ELF-1 (cell line): ENCODE results near the gene P3H2.
"Not testable (repeated sequence)": the region's sequence is repeated elsewhere in the genome, so short reads cannot be mapped to it uniquely, and the experiment has no call there.

Experiments used
- DNase-seq: peaks from one replicate; pipeline ENCODE4 v3.0.0-alpha.2; 2016; ENCODE audit warnings: low read depth, low spot score

P3H2 gene

GRCh38 chr3:190086191-190086590 lies 34.5 kb downstream of the P3H2 start:
- DNase-seq, result peak; percentile 75

GRCh38 chr3:190084983-190085382 lies 35.7 kb downstream of the P3H2 start:
- no peak for DNase-seq

DNA sequence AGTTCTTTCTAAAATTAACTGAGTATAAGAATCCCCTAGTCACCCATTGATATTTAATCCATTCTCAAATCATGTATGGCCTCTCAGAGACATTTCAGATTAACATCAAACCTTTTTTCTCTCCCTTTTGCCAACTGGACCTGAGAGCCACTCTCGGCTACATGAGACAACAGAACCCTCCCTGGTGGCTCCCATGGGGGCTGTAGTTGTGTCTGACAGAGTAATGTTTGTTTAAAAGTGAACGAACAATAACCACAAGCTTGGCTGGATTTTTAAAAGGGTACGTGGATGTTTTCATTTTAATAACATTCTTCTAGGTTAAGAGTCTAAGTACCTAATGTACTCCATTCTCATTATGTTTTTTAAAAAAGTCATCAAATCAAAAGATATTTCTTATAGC lies 37.1 kb downstream of the P3H2 start:
- no peak for DNase-seq

GRCh38 chr3:190081389-190081788 lies 39.3 kb downstream of the P3H2 start:
- DNase-seq, result no peak

DNA sequence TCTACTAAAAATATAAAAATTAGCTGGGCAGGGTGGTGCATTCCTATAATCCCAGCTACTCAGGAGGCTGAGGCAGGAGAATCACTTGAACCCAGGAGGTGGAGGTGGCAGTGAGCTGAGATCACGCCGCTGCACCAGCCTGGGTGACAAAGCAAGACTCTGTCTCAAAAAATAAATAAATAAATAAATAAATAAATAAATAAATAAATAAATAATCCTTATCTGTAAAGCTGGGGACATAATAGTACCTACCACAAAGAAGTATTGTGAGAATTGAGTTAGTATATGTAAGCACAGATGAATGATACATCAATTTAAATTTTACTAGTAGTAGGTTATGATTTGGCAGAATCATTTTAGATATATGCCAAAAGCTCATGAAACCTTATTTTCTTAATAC lies 41.5 kb downstream of the P3H2 start:
- not testable (repeated sequence) for DNase-seq

DNA sequence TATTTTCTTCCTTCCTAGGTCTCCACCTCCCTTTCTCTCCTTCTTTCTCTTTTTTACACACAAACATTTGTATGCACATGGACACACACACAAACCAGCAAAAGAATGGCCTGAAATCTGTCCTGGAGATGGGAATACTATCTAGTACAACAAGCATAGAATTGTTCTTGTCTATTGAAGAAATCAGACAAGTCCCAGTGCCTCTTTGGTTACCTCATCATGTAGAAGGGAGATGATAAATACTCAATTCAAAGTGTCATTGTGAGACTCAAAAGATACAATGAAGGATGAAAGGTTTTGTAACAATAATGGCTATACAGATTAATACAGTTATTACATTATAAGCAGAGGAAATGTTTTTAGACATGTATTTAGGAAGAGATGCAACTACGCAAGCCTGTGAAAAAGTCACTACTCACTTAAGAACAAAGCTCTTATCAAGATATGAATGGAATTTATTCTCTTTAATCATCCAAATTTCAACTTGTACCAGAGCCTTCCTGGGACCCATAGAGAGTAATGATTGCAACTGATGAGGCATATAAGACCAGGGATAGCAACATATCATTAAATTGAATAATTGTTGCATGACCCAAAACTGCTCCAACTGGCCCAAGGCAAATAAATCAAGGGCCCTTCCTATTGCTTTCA lies 43.2 kb downstream of the P3H2 start:
- no peak for DNase-seq

DNA sequence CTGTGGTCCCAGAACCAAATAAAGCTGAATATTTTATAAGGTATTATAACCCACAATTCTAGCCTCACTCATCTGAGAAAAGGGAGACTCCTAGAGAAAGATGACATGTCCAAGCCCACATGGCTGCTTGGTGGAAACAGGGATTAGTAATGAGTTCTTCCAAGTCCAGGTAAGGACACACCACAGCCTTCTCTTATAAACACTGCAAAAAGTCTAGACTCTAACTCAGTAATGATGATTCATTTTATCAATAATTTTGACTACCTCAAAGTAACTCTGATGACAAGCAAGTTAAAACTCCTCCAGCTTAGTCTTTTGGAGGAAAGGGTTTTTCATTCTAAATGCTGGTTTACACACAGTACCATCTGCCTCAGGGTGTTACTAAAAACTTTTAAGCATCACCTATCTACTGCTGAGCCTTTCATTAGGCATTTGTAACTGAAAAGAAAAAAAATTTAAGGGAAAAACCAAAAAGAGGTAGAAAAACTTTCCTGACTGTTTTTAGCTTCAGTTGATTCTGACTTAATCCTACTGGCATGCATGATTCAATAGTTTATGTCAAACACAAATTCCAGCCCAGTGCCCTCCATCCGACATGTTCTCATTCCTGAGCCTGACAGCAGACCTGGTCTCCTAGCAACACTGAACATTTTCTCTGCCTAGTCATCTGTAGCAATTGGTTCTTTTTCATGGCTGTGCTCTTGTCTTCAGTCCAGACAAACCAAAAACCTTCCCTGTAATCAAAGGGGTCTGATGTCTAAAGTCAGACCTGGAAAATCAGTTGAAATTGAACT lies 43.9 kb downstream of the P3H2 start:
- DNase-seq, result peak; percentile 52

GRCh38 chr3:190076136-190076535 lies 44.6 kb downstream of the P3H2 start:
- no peak for DNase-seq

- no peak for DNase-seq
Observed at GRCh38 chr3:190074817-190075216, 45.9 kb downstream of the P3H2 start.

GRCh38 chr3:190073264-190074008 lies 47.3 kb downstream of the P3H2 start:
- peak; percentile 27 for DNase-seq

- no peak for DNase-seq
Observed at GRCh38 chr3:190072856-190073255, 47.8 kb downstream of the P3H2 start.

- not testable (repeated sequence) for DNase-seq
Observed at GRCh38 chr3:190071921-190072320, 48.8 kb downstream of the P3H2 start.

DNA sequence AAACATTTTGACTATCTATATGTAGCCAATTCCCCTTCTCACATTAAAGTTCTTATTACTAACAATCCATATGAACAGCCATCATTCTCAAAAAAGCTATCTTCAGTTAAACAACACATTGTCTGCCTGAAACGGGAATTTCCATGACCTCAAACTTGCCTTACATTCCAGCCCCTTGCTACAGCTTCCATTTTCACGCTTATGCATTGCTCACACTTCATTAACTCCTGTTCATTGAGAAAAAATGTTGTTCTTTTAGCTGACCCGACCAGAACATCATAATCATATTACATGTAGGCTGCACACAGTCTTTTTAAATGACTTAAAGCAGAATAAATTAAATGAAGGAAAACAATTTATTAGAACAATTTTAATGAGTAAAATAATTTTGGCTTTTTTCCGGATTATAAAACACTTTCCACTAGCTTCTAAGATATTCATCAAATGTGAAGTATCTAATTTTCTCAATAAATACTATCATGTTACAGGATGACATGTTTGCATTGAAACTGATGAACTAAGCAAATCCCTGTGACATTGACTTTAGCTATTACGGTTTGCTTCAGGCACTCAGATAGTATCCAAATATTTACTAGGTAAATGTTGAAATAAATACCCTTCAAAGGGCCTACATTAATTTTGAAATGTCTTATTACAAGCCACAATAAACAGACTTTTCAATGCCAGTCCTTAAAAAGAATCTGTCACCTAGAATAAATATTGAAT lies 49.9 kb downstream of the P3H2 start:
- no peak for DNase-seq

- DNase-seq, result no peak
Observed at GRCh38 chr3:190065204-190065603, 55.5 kb downstream of the P3H2 start.

GRCh38 chr3:190064659-190065058 lies 56.0 kb downstream of the P3H2 start:
- DNase-seq, result no peak

DNA sequence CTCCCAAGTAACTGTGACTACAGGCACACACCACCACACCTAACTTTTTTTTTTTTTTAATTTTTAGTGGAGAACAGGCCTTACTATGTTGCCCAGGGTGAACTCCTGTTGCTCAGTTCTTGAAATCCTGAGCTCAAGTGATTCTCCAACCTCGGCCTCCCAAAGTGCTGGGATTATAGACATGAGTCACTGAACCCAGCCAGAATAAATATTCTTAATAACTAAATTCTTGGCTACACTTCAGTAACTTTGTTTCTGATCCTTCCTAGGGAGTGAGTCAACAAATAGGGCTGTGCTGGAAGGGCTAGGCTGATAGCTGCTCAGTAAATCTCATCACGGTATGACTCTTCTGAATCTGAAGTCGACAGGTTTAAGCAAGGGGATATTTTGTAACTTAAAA lies 56.6 kb downstream of the P3H2 start:
- DNase-seq, result no peak

DNA sequence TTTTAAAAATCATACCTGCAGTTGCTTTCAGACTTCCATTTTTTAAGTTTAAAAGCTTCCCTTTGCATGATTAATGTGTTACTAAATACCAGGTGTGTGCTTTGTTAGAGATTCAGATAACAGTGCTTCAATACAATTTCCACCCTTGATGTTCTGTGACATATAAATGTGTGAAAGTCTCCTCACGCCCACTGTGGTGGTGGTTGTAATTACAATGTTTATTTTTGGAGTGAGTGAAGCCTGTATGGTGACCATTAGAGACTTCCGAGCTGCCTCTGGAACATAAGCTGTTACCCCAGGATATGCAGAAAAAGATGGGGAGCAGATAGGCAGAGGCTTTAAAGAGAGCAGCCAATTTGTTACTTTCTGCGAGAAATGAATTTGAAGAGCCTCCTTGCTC lies 57.2 kb downstream of the P3H2 start:
- DNase-seq, result no peak

DNA sequence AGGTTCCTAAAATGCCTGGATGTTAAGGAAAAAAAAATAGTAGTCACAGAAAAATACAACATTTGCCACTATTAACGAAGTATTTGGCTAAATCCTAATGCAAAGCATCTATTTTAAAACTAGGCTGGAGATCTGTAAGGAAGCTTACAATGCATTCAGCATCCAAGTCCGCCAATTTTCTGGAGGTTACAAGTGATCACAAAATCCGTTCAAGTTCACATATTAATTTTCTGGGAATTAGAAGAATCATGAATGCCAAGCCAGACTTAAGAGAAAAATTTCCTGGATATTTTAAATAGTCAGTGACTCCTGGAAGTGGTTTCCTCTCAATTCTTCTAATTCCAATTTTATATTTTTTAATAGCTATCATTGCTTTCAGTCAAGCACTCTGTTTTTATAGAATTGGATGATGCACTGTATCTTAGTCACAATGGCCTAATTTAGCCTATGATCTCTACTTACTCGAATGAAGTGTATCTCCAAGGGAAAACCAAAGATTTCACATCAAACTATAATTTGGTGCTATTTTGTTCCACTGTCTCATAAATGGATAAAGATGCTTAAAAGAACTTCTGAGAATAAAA lies 60.4 kb downstream of the P3H2 start:
- no peak for DNase-seq

DNA sequence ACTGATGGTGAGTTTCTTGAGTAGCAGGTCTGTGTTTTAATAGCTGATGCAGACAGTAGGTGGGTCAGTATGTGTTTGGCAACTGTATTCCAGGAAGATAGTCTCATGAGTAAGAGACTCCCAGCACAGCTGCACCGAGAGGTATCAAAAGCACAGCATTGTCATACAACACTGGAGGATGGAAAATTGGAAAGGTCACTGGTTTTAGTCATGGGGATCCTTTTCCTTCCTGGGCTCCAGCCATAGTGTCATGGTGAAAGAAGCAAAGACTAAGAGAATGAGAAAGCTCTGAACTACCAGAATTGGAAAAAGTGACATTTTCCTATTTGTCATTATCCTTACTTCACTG lies 61.5 kb downstream of the P3H2 start:
- DNase-seq, result no peak

DNA sequence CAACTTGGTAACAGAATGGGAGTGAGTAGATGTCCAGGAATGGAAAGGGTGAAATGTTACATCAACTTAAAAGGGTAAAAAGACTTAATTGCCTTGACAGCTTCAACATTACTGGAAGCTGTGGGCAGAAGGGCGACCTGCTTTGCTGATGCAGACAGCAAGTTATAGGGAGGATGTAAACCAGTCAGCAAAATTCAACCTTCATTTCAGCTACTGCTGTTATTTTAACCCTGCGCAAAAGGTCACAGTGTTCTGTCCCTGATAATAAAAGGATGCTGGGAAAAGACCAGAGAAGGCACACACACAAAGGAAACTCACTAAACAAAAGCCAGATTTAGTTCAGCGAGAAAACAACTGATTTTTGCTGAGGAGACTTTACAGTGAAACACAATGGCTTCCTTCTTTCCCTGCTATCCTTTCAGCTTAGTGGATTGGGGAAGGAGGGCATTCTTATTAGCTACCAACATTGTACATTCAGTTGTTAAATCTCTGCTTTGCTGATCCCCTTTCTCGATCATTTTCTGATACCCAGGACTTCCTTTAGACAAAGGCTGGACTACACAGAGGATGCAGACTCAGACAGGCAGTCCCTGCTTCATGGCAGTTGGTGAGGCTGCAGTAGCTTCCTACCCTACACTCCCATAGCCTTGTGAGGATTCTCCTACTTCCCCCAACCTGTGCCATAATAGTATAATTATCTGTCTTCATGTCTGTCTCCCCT lies 62.0 kb downstream of the P3H2 start:
- no peak for DNase-seq

GRCh38 chr3:190056742-190057141 lies 64.0 kb downstream of the P3H2 start:
- DNase-seq, result no peak
